Activated naive CD8-positive, alpha-beta T cell (primary cell): Measurements from ENCODE around the gene KCNMB1.
"Not testable (repeated sequence)": the region's sequence is repeated elsewhere in the genome, so short reads cannot be mapped to it uniquely, and the experiment has no call there.

Experiments used
- H3K27ac Mint-ChIP-seq: one replicate; pipeline ENCODE4 v1.8.0; 2021; ENCODE audit warnings: mixed read lengths
- H3K27me3 Mint-ChIP-seq: one replicate; pipeline ENCODE4 v1.8.0; 2021; ENCODE audit warnings: mixed read lengths
- H3K36me3 Mint-ChIP-seq: one replicate; pipeline ENCODE4 v1.8.0; 2021; ENCODE audit warnings: mixed read lengths
- H3K4me1 Mint-ChIP-seq: one replicate; pipeline ENCODE4 v1.8.0; 2021; ENCODE audit warnings: low read depth, mixed read lengths
- H3K4me3 Mint-ChIP-seq: one replicate; pipeline ENCODE4 v1.8.0; 2021; ENCODE audit warnings: mild to moderate bottlenecking, mixed read lengths
- H3K9me3 Mint-ChIP-seq: one replicate; pipeline ENCODE4 v1.8.0; 2021; ENCODE audit warnings: low read depth, mixed read lengths

The KCNMB1 gene

GRCh38 chr5:170403675-170404074, 14.5 kb upstream of the KCNMB1 start:
- Mint-ChIP-seq H3K4me1 (no peaks in the 10 kb centered on the region), H3K27ac (no peak overlapping the region), H3K4me3 (no peak overlapping the region)

DNA sequence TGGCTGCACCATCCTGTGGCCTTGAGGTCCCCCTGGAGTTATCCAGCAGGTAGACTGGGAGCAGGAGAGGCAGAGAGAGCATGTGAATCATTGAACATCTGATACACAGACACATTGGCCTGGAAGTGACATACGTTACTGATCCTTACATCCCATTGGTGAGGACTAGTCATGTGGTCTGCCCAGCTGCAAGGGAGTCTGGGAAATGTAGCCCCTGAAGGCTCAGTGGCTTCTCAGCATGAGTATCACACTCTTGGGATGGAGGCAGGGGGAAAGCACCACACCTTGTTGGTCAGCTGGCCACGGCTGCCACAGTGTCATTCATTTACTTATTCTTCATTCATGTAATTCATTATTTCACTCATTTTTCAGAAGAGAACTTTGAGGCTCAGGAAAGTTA, 13.3 kb upstream of the KCNMB1 start:
- H3K36me3 Mint-ChIP-seq, result no peaks in the 10 kb centered on the region
- H3K27me3 Mint-ChIP-seq, result no peaks in the 10 kb centered on the region
- H3K4me1 Mint-ChIP-seq, result no peaks in the 10 kb centered on the region
- no peak overlapping the region for H3K4me3 Mint-ChIP-seq
- no peak overlapping the region for H3K27ac Mint-ChIP-seq
- H3K9me3 Mint-ChIP-seq, result no peaks in the 10 kb centered on the region

More at GRCh38 chr5:170403675-170404074, 14.5 kb upstream of the KCNMB1 start:
- H3K9me3 Mint-ChIP-seq, result no peaks in the 10 kb centered on the region
- no peaks in the 10 kb centered on the region for H3K36me3 Mint-ChIP-seq
- peaks cover 2% of the 10 kb centered on the region for H3K27me3 Mint-ChIP-seq

GRCh38 chr5:170397059-170397458, 7.9 kb upstream of the KCNMB1 start:
- Mint-ChIP-seq H3K27me3 (peaks cover 2% of the 10 kb centered on the region), H3K27ac (no peak overlapping the region), H3K9me3 (no peaks in the 10 kb centered on the region), H3K36me3 (no peaks in the 10 kb centered on the region), H3K4me3 (no peak overlapping the region), H3K4me1 (peaks cover 18% of the 10 kb centered on the region)

GRCh38 chr5:170393958-170394357, 4.8 kb upstream of the KCNMB1 start:
- Mint-ChIP-seq H3K4me1 (peaks cover 19% of the 10 kb centered on the region), H3K4me3 (peak overlapping the region; percentile 44), H3K36me3 (no peaks in the 10 kb centered on the region), H3K27me3 (peaks cover 2% of the 10 kb centered on the region), H3K9me3 (no peaks in the 10 kb centered on the region), H3K27ac (peak overlapping the region; percentile 68)

- peak overlapping the region; percentile 68 for H3K27ac Mint-ChIP-seq
- H3K27me3 Mint-ChIP-seq, result peaks cover 2% of the 10 kb centered on the region
- H3K36me3 Mint-ChIP-seq, result no peaks in the 10 kb centered on the region
- no peaks in the 10 kb centered on the region for H3K9me3 Mint-ChIP-seq
- H3K4me1 Mint-ChIP-seq, result peaks cover 19% of the 10 kb centered on the region
- H3K4me3 Mint-ChIP-seq, result peak overlapping the region; percentile 44
Observed at GRCh38 chr5:170393235-170393634, 4.1 kb upstream of the KCNMB1 start.

DNA sequence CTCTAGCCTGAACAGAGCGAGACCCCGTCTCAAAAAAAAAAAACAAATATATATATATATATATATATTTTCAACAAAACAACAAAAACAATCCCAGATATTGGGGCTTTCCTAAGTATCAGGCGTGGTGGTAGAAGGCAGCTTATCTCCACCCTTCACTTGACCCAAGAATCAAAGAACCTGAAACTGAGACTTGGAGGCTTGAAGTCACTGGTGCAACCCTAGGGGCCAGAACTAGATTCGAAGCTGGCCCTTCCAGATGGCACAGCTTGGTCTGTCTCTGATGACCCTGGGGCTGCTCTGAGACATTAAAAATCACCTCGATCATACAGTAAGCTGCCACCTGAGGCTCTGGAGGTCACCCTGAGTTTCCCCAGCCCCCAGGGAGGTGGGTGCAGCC, 1.3 kb upstream of the KCNMB1 start:
- Mint-ChIP-seq H3K9me3 (no peaks in the 10 kb centered on the region), H3K4me3 (no peak overlapping the region), H3K27me3 (peaks cover 3% of the 10 kb centered on the region), H3K4me1 (peaks cover 19% of the 10 kb centered on the region), H3K36me3 (no peaks in the 10 kb centered on the region), H3K27ac (no peak overlapping the region)

DNA sequence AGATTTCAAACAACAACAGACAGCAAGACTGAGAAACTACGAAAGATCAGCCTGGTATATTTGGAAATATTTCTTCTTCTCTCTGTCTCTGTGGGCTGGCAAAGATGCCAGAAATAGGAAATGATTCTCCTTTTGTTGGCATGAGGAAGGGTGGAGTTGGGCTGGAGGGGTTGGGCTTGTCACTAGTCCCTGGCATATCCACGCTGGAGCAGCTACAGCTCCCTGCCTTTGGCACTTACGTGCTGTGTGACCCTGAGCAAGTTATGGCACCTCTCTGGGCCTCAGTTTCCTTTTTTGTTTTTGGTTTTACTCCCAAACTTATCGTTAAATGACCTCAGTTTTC, 354 bp upstream of the KCNMB1 start:
- Mint-ChIP-seq H3K27me3 (peaks cover 2% of the 10 kb centered on the region), H3K4me1 (peaks cover 17% of the 10 kb centered on the region), H3K36me3 (no peaks in the 10 kb centered on the region), H3K27ac (no peak overlapping the region), H3K9me3 (no peaks in the 10 kb centered on the region), H3K4me3 (no peak overlapping the region)

GRCh38 chr5:170387775-170388639, 1.2 kb downstream of the KCNMB1 start:
- Mint-ChIP-seq H3K36me3 (no peaks in the 10 kb centered on the region), H3K4me3 (no peak overlapping the region), H3K9me3 (no peaks in the 10 kb centered on the region), H3K27me3 (peaks cover 2% of the 10 kb centered on the region), H3K27ac (no peak overlapping the region), H3K4me1 (peaks cover 4% of the 10 kb centered on the region)

GRCh38 chr5:170386743-170387395, 2.3 kb downstream of the KCNMB1 start:
- no peak overlapping the region for H3K27ac Mint-ChIP-seq
- H3K4me3 Mint-ChIP-seq, result no peak overlapping the region
- no peaks in the 10 kb centered on the region for H3K36me3 Mint-ChIP-seq
- no peaks in the 10 kb centered on the region for H3K9me3 Mint-ChIP-seq
- peaks cover 1% of the 10 kb centered on the region for H3K4me1 Mint-ChIP-seq
- H3K27me3 Mint-ChIP-seq, result peaks cover 2% of the 10 kb centered on the region

- Mint-ChIP-seq H3K27ac (no peak overlapping the region), H3K36me3 (no peaks in the 10 kb centered on the region), H3K4me1 (no peaks in the 10 kb centered on the region), H3K4me3 (no peak overlapping the region), H3K9me3 (no peaks in the 10 kb centered on the region), H3K27me3 (peaks cover 2% of the 10 kb centered on the region)
Observed at GRCh38 chr5:170383227-170383626, 5.9 kb downstream of the KCNMB1 start.

DNA sequence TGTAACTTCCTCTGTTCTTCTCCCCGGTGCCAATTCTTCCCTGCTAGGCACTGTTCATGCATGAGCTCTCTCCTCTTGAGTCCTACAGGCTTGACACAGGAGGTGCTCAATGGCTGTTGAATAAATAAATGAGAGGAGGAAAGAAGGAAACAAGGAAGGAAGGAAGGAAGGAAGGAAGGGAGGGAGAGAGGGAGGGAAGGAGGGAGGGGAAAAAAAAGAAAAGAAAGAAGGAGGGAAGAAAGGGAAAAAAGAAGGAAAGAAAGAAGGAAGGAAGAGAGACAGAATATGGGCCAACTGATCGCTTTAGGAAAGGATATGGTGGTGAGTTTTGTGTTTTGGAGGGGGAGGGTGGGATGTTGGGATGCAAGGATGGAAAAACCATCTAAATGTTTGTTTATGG, 6.4 kb downstream of the KCNMB1 start:
- H3K36me3 Mint-ChIP-seq, result no peaks in the 10 kb centered on the region
- H3K4me3 Mint-ChIP-seq, result no peak overlapping the region
- H3K27me3 Mint-ChIP-seq, result peaks cover 2% of the 10 kb centered on the region
- H3K4me1 Mint-ChIP-seq, result no peaks in the 10 kb centered on the region
- no peak overlapping the region for H3K27ac Mint-ChIP-seq
- no peaks in the 10 kb centered on the region for H3K9me3 Mint-ChIP-seq

DNA sequence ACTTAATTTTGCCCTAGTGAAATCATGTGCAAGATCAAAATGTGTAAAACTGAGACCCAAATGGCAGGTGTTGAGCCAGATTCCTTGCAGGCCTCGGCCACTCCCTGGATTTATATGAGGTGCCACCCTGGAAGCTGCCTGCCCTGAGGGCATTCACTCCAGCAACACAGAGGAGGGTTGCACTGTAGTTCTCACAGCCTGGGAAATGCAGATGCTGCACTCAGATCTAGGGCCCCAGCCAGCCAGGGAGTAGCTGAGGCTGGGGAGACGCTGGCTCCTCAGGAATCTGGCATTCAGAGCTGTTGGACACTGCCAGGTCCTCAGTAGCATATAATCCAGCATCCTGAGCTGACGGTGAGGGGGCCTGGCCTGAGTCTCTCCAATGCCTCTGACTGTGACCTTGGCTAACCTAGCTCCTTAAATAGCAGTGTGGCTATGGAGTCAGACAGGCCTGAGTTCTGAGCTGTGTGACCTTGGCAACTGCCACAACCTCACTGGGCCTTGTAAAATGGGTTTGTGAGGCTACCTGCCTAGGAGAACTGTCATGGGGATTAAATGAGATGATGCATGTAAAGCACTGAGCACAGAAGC, 8.7 kb downstream of the KCNMB1 start:
- Mint-ChIP-seq H3K4me3 (no peak overlapping the region), H3K36me3 (no peaks in the 10 kb centered on the region), H3K4me1 (no peaks in the 10 kb centered on the region), H3K27ac (no peak overlapping the region), H3K27me3 (no peaks in the 10 kb centered on the region), H3K9me3 (no peaks in the 10 kb centered on the region)

DNA sequence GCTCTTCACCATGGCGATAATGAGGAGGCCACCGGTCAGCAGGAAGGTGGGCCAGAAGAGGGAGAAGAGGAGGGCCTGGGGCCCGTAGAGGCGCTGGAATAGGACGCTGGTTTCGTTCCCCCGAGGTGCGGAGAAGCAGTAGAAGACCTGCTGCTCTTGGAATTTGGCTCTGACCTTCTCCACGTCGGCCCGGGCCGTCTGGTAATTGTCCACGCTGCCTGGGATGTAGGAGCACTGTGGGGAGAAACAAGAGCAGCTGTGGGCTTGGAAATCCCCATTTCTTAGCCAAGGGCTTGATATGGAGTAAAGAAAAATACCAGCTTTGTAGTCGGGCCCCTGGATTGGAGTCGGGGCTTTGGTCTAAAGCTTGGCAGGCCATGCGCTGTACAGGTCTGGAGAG, 10.4 kb downstream of the KCNMB1 start:
- Mint-ChIP-seq H3K36me3 (no peaks in the 10 kb centered on the region), H3K9me3 (no peaks in the 10 kb centered on the region), H3K27ac (no peak overlapping the region), H3K27me3 (no peaks in the 10 kb centered on the region), H3K4me1 (no peaks in the 10 kb centered on the region), H3K4me3 (no peak overlapping the region)

- no peak overlapping the region for H3K27ac Mint-ChIP-seq
- no peaks in the 10 kb centered on the region for H3K27me3 Mint-ChIP-seq
- no peaks in the 10 kb centered on the region for H3K9me3 Mint-ChIP-seq
- H3K4me3 Mint-ChIP-seq, result no peak overlapping the region
- no peaks in the 10 kb centered on the region for H3K36me3 Mint-ChIP-seq
- H3K4me1 Mint-ChIP-seq, result no peaks in the 10 kb centered on the region
Observed at GRCh38 chr5:170377027-170377426, 12.1 kb downstream of the KCNMB1 start.

DNA sequence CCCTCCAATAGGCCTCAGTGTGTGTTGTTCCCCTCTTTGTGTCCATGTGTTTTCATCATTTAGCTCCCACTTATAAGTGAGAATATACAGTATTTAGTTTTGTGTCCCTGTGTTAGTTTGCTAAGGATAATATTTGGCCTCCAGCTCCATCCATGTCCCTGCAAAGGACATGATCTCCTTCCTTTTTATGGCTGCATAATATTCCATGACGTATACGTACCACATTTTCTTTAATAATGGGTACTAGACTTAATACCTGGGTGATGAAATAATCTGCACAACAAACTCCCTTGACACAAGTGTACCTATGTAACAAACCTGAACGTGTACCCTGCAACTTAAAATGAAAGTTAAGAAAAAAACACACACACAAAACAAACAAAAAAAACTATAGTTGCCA, 12.6 kb downstream of the KCNMB1 start:
- not testable (repeated sequence) for H3K27ac Mint-ChIP-seq, H3K27me3 Mint-ChIP-seq, H3K4me1 Mint-ChIP-seq, H3K4me3 Mint-ChIP-seq, H3K9me3 Mint-ChIP-seq, H3K36me3 Mint-ChIP-seq
